Embryonic facial prominence (tissue), 1 donor: ENCODE data around the gene SPDYE2B.
"Not testable (repeated sequence)": the region's sequence is repeated elsewhere in the genome, so short reads cannot be mapped to it uniquely, and the experiment has no call there.

Source experiments
- DNase-seq: peaks from one replicate; pipeline ENCODE4 v3.0.0-alpha.2; 2016; ENCODE audit errors: extremely low spot score

Gene SPDYE2B

GRCh38 chr7:102643404-102643803 lies 6.7 kb upstream of the SPDYE2B start:
- not testable (repeated sequence) for DNase-seq

GRCh38 chr7:102647813-102648212 lies 2.3 kb upstream of the SPDYE2B start:
- DNase-seq = not testable (repeated sequence)

- not testable (repeated sequence) for DNase-seq
Measured at GRCh38 chr7:102664765-102665164, 14.6 kb downstream of the SPDYE2B start.

- DNase-seq = not testable (repeated sequence)
Measured at GRCh38 chr7:102666850-102667249, 16.7 kb downstream of the SPDYE2B start.

GRCh38 chr7:102667523-102667922 lies 17.4 kb downstream of the SPDYE2B start:
- DNase-seq = not testable (repeated sequence)

- peak; percentile 70 for DNase-seq
Measured at GRCh38 chr7:102671166-102671955, 21.2 kb downstream of the SPDYE2B start, which contains the start of gene POLR2J2. Gene POLR2J2 (minus strand): TSS chr7:102671663. CDS start chr7:102671601, 62 bp downstream.

GRCh38 chr7:102671956-102672307 lies 21.8 kb downstream of the SPDYE2B start:
- DNase-seq = not testable (repeated sequence)

GRCh38 chr7:102673447-102674067 lies 23.4 kb downstream of the SPDYE2B start:
- DNase-seq = not testable (repeated sequence)

GRCh38 chr7:102675545-102675944 lies 25.4 kb downstream of the SPDYE2B start:
- not testable (repeated sequence) for DNase-seq

- DNase-seq = not testable (repeated sequence)
Measured at GRCh38 chr7:102680780-102681179, 30.7 kb downstream of the SPDYE2B start.

- not testable (repeated sequence) for DNase-seq
Measured at GRCh38 chr7:102682560-102682959, 32.4 kb downstream of the SPDYE2B start.

- not testable (repeated sequence) for DNase-seq
Measured at GRCh38 chr7:102688299-102689036, 38.3 kb downstream of the SPDYE2B start.

- not testable (repeated sequence) for DNase-seq
Measured at GRCh38 chr7:102689436-102690282, 39.5 kb downstream of the SPDYE2B start.

GRCh38 chr7:102690602-102691001 lies 40.5 kb downstream of the SPDYE2B start:
- DNase-seq = not testable (repeated sequence)

GRCh38 chr7:102694008-102694407 lies 43.9 kb downstream of the SPDYE2B start:
- DNase-seq = not testable (repeated sequence)

- not testable (repeated sequence) for DNase-seq
Measured at GRCh38 chr7:102695033-102695552, 45.0 kb downstream of the SPDYE2B start.

GRCh38 chr7:102696009-102696408 lies 45.9 kb downstream of the SPDYE2B start:
- DNase-seq = not testable (repeated sequence)

- not testable (repeated sequence) for DNase-seq
Measured at GRCh38 chr7:102697642-102698512, 47.8 kb downstream of the SPDYE2B start.

- DNase-seq = not testable (repeated sequence)
Measured at GRCh38 chr7:102698962-102699750, 49.0 kb downstream of the SPDYE2B start.
